Lower leg skin (tissue), 4 donors: ENCODE measurements around the gene NCF1. TPM values are rescaled to one million over a fixed set of nuclear protein-coding genes. Genes with fewer than 3 reads are reported as not detected.
A peak's percentile ranks its signal among the peaks of the same experiment; 100 is the strongest.
"Not testable (repeated sequence)": the region's sequence is repeated elsewhere in the genome, so short reads cannot be mapped to it uniquely, and the experiment has no call there.

ENCODE experiments used
- DNase-seq, 2 donors: peaks; one replicate each; pipeline ENCODE4 v3.0.0-alpha.2; 2019; ENCODE audit warnings: low spot score in 2 of 2
- H3K4me3 ChIP-seq: fragments of 200-600 bp; sonication (generic); 2 replicates; pipeline ENCODE4 v1.5.1; 2017; ENCODE audit warnings: mild to moderate bottlenecking, low read depth; ENCODE audit not compliant: poor library complexity, severe bottlenecking
- WGBS, 2 donors: methylation state at CpG; one replicate each; pipeline ENCODE4 v1.1.5; 2018; 5-methylcytosine and 5-hydroxymethylcytosine counted together
- intact Hi-C: fragments of 100-400 bp; cut with DNase I; formaldehyde crosslinking; loops from one replicate; pipeline ENCODE4 v1.15.0; 2023; ENCODE audit warnings: low total_unique reads
- total RNA-seq, 4 donors: library from RNA; depleted of rRNA; stranded (reverse); fragments of >200 nt; gene quantifications; one replicate each; pipeline ENCODE4 v1.1.0, GENCODE V29; 2016

NCF1 gene
- total RNA-seq, 4 donors from 2014 or later = 0.97 to 2.2 (median 1.2) TPM; not detected in 1

DNA sequence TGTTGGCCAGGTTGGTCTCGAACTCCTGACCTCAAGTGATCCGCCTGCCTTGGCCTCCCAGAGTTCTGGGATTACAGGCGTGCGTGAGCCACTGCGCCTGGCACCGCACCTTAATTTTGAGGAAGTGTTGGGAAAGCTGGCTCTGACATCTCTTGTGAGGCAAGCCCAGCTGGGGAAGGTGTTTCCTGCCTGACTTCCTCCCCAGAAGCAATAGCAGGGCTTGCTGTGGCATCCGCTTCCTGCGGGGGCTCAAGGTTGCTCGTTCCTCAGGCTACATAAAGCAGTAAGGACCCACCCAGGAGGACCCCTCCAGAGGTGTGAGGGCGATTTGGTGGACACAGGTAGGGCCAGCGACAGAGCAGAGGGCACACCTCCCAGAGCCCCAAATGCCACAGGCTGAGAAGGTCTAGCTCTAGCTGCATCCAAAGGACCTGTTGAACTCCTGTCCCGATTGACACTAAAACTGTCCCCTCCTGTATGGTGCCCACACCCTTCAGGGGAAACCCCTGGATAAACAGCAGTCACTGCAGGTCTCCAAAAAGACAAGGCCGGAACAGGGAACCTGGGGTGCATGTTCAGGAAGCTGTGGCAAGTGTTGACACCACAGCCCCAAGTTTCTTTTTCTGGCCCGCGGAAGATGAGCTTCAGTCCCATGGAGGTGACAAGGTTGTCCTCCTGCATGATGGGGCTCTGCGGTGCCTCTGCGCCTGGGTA lies 8.4 kb upstream of the NCF1 start:
- H3K4me3 ChIP-seq, intact Hi-C loops, DNase-seq: not testable (repeated sequence)
- WGBS, 2 donors = no CpG with 5 or more reads among the region's 17 CpGs

DNA sequence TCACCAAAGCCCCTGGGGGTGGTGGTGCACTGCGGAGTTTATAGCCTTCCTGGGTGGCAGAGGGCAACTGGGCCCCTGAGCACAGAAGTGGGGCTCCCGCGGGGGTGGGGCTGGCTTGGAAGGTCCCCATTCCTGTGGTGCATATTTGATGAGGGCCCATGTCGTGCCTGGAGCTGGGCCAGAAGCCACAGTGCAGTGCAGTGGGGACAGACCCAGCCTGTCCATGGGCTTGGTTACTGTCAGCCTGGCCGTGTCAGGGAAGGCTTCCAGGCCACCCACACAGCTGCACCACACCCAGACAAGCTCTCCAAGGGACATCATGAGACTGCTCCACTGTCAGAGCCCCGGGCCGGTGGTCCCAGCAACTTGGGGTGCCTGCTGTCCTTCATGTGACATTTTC lies 7.3 kb upstream of the NCF1 start:
- DNase-seq, intact Hi-C loops: not testable (repeated sequence)

DNA sequence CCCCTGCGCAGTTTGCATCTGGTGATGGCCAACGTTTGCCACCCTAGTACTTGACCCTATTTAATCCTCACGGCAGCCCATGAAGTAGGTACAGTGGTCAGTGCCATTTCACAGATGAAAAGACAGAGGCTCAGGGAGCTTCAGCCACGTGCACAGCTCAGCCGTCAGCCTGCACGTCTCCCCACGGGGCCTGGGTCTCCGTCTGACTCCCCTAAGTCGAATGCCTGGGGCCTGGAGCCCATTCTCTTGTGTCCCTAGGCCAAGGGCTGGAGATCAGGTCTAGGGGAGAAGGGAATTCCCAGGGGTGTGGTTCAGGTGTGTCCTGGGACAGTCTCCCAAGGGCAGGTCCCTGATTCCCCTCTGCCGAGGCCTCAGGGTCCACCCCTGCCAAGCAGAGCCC lies 6.8 kb upstream of the NCF1 start:
- peak in 1 of 2 donors; percentile 39 for DNase-seq
- H3K4me3 ChIP-seq, intact Hi-C loops: not testable (repeated sequence)
- WGBS, 2 donors = 72% methylated on average over 6 of the region's 10 CpGs; no CpG with 5 or more reads in 1 of the 2 donors

More for the DNA sequence above, 7.3 kb upstream of the NCF1 start:
- WGBS, 2 donors = no CpG with 5 or more reads among the region's 7 CpGs
- H3K4me3 ChIP-seq = not testable (repeated sequence)

DNA sequence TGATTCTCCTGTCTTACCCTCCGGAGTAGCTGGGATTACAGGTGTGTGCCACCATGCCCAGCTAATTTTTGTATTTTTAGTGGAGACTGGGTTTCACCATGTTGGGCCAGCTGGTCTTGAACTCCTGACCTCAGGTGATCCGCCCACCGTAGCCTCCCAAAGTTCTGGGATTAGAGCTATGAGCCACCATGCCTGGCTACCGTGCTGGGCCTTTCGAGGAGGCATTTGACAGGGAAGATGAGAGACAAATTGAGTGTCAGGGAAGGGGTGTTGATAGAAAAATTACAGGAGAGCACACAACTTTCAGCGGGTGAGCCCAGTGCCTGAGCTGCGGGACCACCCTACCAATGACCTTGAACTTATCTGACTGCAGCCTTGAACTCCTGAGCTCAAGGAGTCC lies 3.7 kb upstream of the NCF1 start:
- WGBS, 2 donors = 83 to 88% methylated on average over 2 to 5 of the region's 7 CpGs
- intact Hi-C loops, H3K4me3 ChIP-seq: not testable (repeated sequence)
- DNase-seq = peak in 1 of 2 donors; percentile 46

DNA sequence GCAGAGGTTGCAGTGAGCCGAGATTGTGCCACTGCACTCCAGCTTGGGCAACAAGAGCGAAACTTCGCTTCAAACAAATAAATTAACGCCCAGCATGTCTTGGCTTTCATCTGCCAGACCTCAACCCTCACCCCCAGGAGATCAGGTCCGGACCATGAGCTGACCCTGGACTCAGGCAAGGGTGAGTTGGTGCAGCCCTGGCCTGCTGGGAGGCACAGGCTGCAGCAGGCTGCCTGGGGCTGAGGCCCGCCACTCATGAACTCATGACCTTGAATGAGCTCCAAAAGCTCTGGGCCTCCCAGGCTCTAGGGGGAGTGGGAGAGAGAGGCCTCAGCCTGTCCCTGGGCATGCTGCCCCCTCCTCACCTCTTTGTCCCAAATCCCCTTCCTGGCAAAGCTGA lies 1.7 kb upstream of the NCF1 start:
- H3K4me3 ChIP-seq, intact Hi-C loops: not testable (repeated sequence)
- WGBS, 2 donors = 100% methylated on average over 1 to 2 of the region's 6 CpGs
- peak in 1 of 2 donors; percentile 32 for DNase-seq

DNA sequence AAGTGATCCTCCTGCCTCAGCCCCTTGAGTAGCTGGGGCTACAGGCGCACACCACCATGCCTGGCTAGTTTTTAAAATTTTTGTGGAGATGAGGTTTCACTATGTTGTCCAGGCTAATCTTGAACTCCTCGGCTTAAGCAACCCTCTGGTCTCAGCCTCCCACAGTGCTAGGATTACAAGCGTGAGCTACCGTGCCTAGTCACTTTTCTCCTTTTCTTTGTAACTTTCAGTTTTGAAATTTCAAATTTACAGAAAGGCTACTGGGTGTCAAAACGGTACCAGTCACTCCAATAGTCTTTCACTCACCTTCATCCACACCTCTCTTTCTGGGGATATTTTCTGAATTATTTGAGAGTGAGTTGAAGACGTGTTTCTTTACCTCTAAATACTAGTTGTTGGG lies 1.3 kb downstream of the NCF1 start:
- no CpG with 5 or more reads among the region's 6 CpGs for WGBS, 2 donors
- intact Hi-C loops, H3K4me3 ChIP-seq, DNase-seq: not testable (repeated sequence)

DNA sequence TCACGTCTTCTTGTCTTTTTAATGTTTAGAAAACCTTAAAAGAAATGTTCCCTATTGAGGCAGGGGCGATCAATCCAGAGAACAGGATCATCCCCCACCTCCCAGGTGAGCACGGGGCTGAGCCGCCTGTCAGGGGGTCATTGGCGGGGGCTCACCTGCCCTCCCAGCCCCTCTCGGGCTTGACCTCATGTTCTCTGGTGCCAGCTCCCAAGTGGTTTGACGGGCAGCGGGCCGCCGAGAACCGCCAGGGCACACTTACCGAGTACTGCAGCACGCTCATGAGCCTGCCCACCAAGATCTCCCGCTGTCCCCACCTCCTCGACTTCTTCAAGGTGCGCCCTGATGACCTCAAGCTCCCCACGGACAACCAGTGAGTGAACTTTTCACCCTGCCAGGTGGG lies 5.2 kb downstream of the NCF1 start:
- DNase-seq, H3K4me3 ChIP-seq, intact Hi-C loops: not testable (repeated sequence)
- WGBS, 2 donors = no CpG with 5 or more reads among the region's 17 CpGs

DNA sequence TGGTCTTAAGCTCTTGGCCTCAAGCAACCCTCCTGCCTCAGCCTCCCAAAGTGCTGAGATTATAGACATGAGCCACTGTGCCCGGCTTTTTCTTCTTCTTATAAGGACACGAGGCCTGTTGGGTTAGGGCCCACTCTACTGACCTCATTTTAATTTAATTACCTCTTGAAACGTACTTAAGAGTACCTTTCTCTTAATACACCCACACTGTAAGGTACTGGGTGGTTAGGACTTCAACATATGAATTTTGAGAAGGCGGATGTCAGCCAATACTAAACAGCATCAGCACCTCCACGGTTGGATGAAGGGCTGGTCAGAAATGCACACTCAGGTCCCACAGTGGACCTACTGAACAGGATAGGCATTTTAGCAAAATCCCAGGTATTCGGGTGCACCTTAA lies 7.9 kb downstream of the NCF1 start:
- 79% methylated on average over 4 of the region's 6 CpGs; no CpG with 5 or more reads in 1 of the 2 donors for WGBS, 2 donors
- DNase-seq, H3K4me3 ChIP-seq, intact Hi-C loops: not testable (repeated sequence)

DNA sequence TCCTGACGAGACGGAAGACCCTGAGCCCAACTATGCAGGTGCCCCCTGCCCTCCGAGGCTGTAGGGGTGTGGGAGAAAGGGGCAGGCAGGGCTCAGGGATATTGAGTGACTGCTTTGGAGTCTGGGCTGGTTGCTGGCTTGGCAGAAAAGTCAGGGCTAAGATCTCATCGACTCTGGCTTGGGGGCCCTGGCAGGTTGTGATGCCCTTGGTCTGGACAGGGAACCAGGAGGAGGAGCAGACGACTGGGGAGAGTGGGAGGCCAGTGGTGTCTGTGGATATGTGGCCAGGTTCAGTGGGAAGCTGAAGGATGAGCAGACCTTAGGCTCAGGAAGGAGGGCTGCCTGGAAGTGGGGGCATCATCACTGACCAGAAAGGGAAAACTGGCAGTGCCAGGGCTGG lies 9.8 kb downstream of the NCF1 start:
- intact Hi-C loops, H3K4me3 ChIP-seq: not testable (repeated sequence)
- WGBS, 2 donors = 70 to 73% methylated on average over 2 of the region's 5 CpGs
- peak in 1 of 2 donors; percentile 62 for DNase-seq

DNA sequence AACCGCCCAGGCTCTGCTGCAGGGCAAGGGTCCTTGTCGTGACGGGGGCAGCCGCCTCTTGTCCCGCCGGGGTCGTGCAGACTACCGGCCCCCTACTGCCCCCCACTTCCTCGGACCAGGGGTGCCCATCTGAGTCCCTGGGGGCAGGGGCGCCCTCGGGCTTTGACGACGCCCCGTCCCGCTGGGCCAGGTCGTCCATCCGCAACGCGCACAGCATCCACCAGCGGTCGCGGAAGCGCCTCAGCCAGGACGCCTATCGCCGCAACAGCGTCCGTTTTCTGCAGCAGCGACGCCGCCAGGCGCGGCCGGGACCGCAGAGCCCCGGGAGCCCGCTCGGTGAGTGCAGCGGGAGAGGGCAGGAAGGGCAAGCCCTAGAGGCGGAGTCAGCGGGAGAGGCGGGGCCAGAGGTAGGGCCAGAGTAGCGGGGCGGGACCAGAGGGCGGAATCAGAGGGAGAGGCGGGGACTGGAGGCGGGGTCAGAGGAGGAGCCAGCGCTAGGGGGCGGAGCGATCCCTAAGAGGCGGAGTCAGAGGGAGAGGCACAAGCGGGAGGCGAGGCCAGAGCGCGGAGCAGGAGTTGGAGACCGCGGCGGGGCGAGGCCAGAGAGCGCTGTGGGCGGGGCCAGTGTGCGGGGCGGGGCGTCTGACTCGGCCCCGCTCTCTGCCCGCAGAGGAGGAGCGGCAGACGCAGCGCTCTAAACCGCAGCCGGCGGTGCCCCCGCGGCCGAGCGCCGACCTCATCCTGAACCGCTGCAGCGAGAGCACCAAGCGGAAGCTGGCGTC lies 14.7 kb downstream of the NCF1 start:
- DNase-seq = peak; percentile 95 to 99
- H3K4me3 ChIP-seq, intact Hi-C loops: not testable (repeated sequence)
- WGBS, 2 donors = 1% methylated on average over 14 of the region's 82 CpGs; no CpG with 5 or more reads in 1 of the 2 donors

DNA sequence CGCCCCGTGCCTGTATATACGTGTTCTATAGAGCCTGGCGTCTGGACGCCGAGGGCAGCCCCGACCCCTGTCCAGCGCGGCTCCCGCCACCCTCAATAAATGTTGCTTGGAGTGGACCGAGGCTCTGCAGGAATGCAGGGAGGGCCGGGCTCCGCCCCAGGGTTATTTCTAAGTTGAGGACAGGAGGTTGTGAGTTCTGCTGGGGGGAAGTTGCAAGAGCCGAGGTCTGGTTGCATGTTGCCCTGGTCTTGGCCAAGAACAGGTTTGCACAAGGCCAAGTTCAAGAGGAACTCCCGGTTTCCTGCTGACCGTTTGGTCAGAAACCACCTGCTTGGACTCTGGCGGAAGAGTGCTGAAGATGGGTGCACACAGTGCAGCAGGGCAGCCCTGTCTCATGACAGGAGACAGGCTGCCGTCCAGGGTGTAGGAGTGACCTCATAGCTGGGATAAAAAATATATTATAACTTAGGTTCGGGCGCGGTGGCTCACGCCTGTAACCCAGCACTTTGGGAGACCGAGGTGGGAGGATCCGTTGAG lies 15.5 kb downstream of the NCF1 start:
- intact Hi-C loops, DNase-seq, H3K4me3 ChIP-seq: not testable (repeated sequence)
- no CpG with 5 or more reads among the region's 24 CpGs for WGBS, 2 donors

DNA sequence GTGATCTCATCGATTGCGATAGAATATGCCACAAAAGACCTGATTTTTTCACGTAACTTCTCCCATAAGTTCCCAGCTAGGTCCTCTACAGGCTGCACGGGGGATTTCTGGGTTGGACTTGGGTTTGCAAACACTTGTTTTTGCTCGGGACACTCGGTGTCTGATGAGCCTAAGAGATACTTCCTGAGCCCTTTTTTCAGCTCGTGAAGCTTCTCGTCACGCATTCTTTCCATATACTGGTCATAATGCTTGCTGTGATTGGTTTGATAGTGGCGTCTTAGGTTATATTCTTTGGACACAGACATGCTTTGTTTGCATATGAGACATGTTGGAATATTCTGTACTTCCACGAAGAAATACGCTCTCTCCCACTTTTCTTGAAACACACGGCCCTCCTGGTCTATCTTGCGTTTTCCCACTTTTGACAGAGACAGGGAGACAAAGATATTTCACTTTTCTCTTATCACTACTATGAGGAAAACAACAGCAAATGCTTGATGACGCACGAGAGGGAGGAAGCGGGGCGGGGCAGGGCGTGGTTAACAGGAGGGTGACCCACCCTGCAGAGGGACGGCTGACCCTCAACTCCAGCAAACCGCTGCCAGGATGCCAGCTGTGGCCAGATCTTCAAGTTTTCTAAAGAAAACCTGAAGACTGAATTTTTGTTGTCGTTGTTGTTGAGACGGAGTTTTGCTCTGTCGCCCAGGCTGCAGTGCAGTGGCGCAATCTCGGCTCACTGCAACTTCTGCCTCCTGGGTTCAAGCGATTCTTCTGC lies 24.2 kb downstream of the NCF1 start:
- intact Hi-C loops = not testable (repeated sequence)
- WGBS, 2 donors = 70% methylated on average over 2 of the region's 27 CpGs; no CpG with 5 or more reads in 1 of the 2 donors

DNA sequence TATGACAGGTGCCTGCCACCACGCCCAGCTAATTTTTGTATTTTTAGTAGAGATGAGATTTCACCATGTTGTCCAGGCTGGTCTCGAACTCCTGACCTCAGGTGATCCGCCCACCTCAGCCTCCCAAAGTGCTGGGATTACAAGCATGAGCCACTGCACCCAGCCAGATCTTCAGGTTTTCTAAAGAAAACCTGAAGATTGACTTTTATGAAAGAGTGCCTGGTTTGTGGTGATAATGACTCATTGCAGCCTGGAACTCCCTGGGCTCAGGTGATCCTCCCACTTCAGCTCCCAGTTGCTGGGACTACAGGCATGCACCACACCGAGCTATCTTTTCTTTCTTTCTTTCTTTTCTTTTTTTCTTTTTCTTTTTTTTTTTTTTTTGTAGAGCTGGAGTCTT lies 24.8 kb downstream of the NCF1 start:
- intact Hi-C loops, DNase-seq, H3K4me3 ChIP-seq: not testable (repeated sequence)
- WGBS, 2 donors = 71 to 75% methylated on average over 1 of the region's 4 CpGs

More for the DNA sequence above, 24.2 kb downstream of the NCF1 start:
- DNase-seq, H3K4me3 ChIP-seq: not testable (repeated sequence)

DNA sequence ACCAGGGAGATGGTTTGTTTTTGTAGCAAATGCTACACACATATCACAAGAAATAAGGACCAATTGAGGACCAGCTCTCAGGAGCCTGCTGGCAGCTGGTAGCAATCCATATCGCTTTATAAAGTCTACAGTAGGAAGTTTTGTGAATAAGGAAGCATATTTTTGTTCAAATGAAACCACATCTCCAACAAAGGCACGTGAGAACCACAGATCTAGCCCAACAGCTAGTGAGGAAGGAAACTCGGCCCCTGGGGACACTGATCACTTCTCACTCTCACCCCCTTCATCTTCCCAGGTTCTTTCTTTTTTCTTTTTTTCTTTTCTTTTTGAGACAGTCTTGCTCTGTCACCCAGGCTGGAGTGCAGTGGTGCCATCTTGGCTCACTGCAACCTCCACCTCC lies 42.1 kb downstream of the NCF1 start:
- DNase-seq, intact Hi-C loops, H3K4me3 ChIP-seq: not testable (repeated sequence)
- WGBS, 2 donors = no CpG with 5 or more reads among the region's 3 CpGs
